Endothelial cell of umbilical vein (primary cell): ENCODE results near the gene SF3B5. TPM values are rescaled to one million over a fixed set of nuclear protein-coding genes. Genes with fewer than 3 reads are reported as not detected.
A peak's percentile ranks its signal among the peaks of the same experiment; 100 is the strongest.

Experiments used
- BruUV-seq: library from RNA; stranded (reverse); fragments of 400-500 nt; replicated peaks from 2 replicates; lab custom pipeline; 2021; lab: Mats Ljungman, UMichigan
- CTCF ChIA-PET: fragments of 300-600, 350-600 bp; sonication (Branson Sonifier 250); formaldehyde crosslinking; loops from one replicate; lab custom pipeline; 2021; ENCODE audit warnings: antibody characterized with exemption, inconsistent platforms; lab: Charles Lee
- POLR2A ChIA-PET: fragments of 300-600, 350-600 bp; sonication (Branson Sonifier 250); formaldehyde crosslinking; loops from one replicate; lab custom pipeline; 2021; ENCODE audit warnings: antibody characterized with exemption, inconsistent platforms; lab: Charles Lee
- DNase-seq: peaks from one replicate; pipeline ENCODE4 v3.0.0-alpha.2; 2011; ENCODE audit warnings: low read depth, low spot score
- FAIRE-seq: peaks from 2 replicates; lab custom pipeline; 2011; peaks lifted over from hg19 to GRCh38; lab: Jason Lieb, UNC
- H2AFZ ChIP-seq: 2 replicates; pipeline ENCODE4 v1.6.0; 2012; ENCODE audit warnings: low read depth, low read length, control low read depth, inconsistent platforms
- H3K27ac ChIP-seq: 2 replicates; pipeline ENCODE4 v1.5.1; 2011; ENCODE audit warnings: low read depth, mild to moderate bottlenecking, control low read depth, low read length, moderate library complexity; ENCODE audit not compliant: insufficient read depth
- H3K27me3 ChIP-seq, 2 experiments: 2 replicates each; pipeline versions ENCODE4 v1.6.0 to v1.6.1; 2011; ENCODE audit warnings: low read length in 2 of 2, mixed read lengths in 1 of 2; ENCODE audit not compliant: control insufficient read depth in 2 of 2, insufficient read depth in 2 of 2
- H3K36me3 ChIP-seq, 2 experiments: 2 replicates in 1 of 2; 3 replicates in 1 of 2; pipeline ENCODE4 v1.5.1; 2011; ENCODE audit warnings: low read length in 2 of 2, mild to moderate bottlenecking in 1 of 2, moderate library complexity in 1 of 2; ENCODE audit not compliant: control insufficient read depth in 2 of 2, insufficient read depth in 2 of 2; ENCODE audit errors: extremely low read depth in 1 of 2
- H3K4me1 ChIP-seq: 3 replicates; pipeline ENCODE4 v1.5.1; 2011; ENCODE audit warnings: mild to moderate bottlenecking, low read length; ENCODE audit not compliant: control insufficient read depth, insufficient read depth; ENCODE audit errors: extremely low read depth
- H3K4me2 ChIP-seq: 2 replicates; pipeline ENCODE4 v1.6.1; 2011; ENCODE audit warnings: low read length, control low read depth, mixed read lengths; ENCODE audit not compliant: insufficient read depth
- H3K4me3 ChIP-seq, 3 experiments: fragments of 200-600 bp in 1 of 3; sonication (generic), shearing (Covaris generic) in 1 of 3; replicated peaks in 1 of 3; 2 replicates each; pipeline ENCODE4 v1.5.1; 2011 to 2016; ENCODE audit warnings: control low read depth in 3 of 3, low read length in 3 of 3, mild to moderate bottlenecking in 2 of 3, inconsistent platforms in 1 of 3, low read depth in 1 of 3, moderate library complexity in 1 of 3; ENCODE audit not compliant: insufficient read depth in 1 of 3
- H3K79me2 ChIP-seq: 2 replicates; pipeline ENCODE4 v1.6.0; 2012; ENCODE audit warnings: low read length, inconsistent platforms; ENCODE audit not compliant: control insufficient read depth, insufficient read depth
- H3K9ac ChIP-seq: replicated peaks from 2 replicates; pipeline ENCODE3; 2011; ENCODE audit warnings: low read length, control low read depth; ENCODE audit not compliant: insufficient read depth; ENCODE audit errors: extremely low read depth
- H3K9me1 ChIP-seq: replicated peaks from 3 replicates; pipeline ENCODE4 v1.6.0; 2011; ENCODE audit warnings: mild to moderate bottlenecking, low read length; ENCODE audit not compliant: control insufficient read depth, insufficient read depth; ENCODE audit errors: extremely low read depth
- H3K9me3 ChIP-seq: replicated peaks from 2 replicates; pipeline ENCODE4 v1.5.1; 2012; ENCODE audit warnings: low read length, inconsistent platforms; ENCODE audit not compliant: control insufficient read depth, insufficient read depth
- H4K20me1 ChIP-seq: replicated peaks from 2 replicates; pipeline ENCODE3; 2011; ENCODE audit warnings: mild to moderate bottlenecking, low read length; ENCODE audit not compliant: control insufficient read depth, insufficient read depth; ENCODE audit errors: extremely low read depth
- CTCF ChIP-seq, 2 donors: IDR thresholded peaks; 1 replicate in 1 of 2; 2 replicates in 1 of 2; pipeline ENCODE4 v1.5.1; 2011; ENCODE audit warnings: low read length in 2 of 2, mild to moderate bottlenecking in 2 of 2, moderate library complexity in 2 of 2, control low read depth in 1 of 2, inconsistent platforms in 1 of 2, low read depth in 1 of 2; ENCODE audit not compliant: insufficient read depth in 1 of 2; ENCODE audit errors: extremely low read depth in 1 of 2
- EZH2 ChIP-seq: IDR thresholded peaks from 2 replicates; pipeline ENCODE4 v1.6.1; 2012; ENCODE audit warnings: borderline replicate concordance, low read depth, mild to moderate bottlenecking, moderate library complexity, low read length, inconsistent platforms; ENCODE audit not compliant: severe bottlenecking
- FOS ChIP-seq: IDR thresholded peaks from 2 replicates; pipeline ENCODE4 v1.6.1; 2011; ENCODE audit warnings: mild to moderate bottlenecking, low read length, moderate library complexity, borderline replicate concordance; ENCODE audit not compliant: insufficient read depth
- GATA2 ChIP-seq: IDR thresholded peaks from 2 replicates; pipeline ENCODE4 v1.7.0; 2011; ENCODE audit warnings: low read depth, mild to moderate bottlenecking, moderate library complexity, mixed read lengths, low read length; ENCODE audit not compliant: insufficient read length, insufficient read depth
- MYC ChIP-seq: IDR thresholded peaks from one replicate; pipeline ENCODE4 v1.6.1; 2011; ENCODE audit warnings: mild to moderate bottlenecking, low read depth, low read length
- POLR2A ChIP-seq: IDR thresholded peaks from 2 replicates; pipeline ENCODE4 v1.6.1; 2012; ENCODE audit warnings: low read depth, mild to moderate bottlenecking, control low read depth, low read length
- dilution Hi-C: fragments of 300-500 bp; cut with MboI; formaldehyde crosslinking; loops from one replicate; pipeline ENCODE4 v1.15.0; 2019; ENCODE audit warnings: low sequenced_read_pairs; ENCODE audit not compliant: extremely low pct_ligation_motif_present
- intact Hi-C: fragments of 100-400 bp; cut with micrococcal nuclease; formaldehyde crosslinking; loops from one replicate; pipeline ENCODE4 v1.10.0; 2022
- polyA plus RNA-seq, 4 experiments: library from polyadenylated mRNA; depleted of rRNA in 3 of 4; stranded (reverse) in 3 of 4; unstranded in 1 of 4; fragments of >200 nt; gene quantifications; 2 replicates each; pipeline versions ENCODE4 v1.2.1 to v1.2.3, GENCODE V29; 2011 to 2012; ENCODE audit warnings: missing spikeins in 1 of 4
- total RNA-seq: library from RNA; stranded (reverse); gene quantifications from 2 replicates; pipeline ENCODE4 v1.2.3, GENCODE V29; 2021

SF3B5 gene
- total and polyA plus RNA-seq, 2 donors (not counting 3 experiments of a cell fraction or from before 2014, with no cell fraction given) = 185 to 540 TPM

- POLR2A ChIA-PET = no interaction called here
- FAIRE-seq (no peak), DNase-seq (peak; percentile 11)
- Histone ChIP-seq H4K20me1 (no peaks in the 10 kb centered on the region), H3K4me3 (peak overlapping the region; percentile 23 to 52 (median 51)), H3K27ac (no peak overlapping the region), H2AFZ (peak overlapping the region; percentile 81), H3K36me3 (no peaks in the 10 kb centered on the region), H3K27me3 (peaks cover 40 to 60% of the 10 kb centered on the region in 2 experiments), H3K9me1 (no peaks in the 10 kb centered on the region), H3K9me3 (no peaks in the 10 kb centered on the region), H3K4me1 (peaks cover 3% of the 10 kb centered on the region), H3K9ac (no peak overlapping the region), H3K4me2 (peak overlapping the region; percentile 78), H3K79me2 (no peaks in the 10 kb centered on the region)
- intact Hi-C loops (loop anchor here (1.0 kb wide), 1 partner anchor 152 kb away; no protein-coding TSS in a partner anchor), dilution Hi-C loops (no loop called here)
- CTCF ChIA-PET = interaction anchor here (0.7 to 1.1 kb wide), 4 partner anchors 10 to 490 kb away, joined by 3 read pairs; no protein-coding TSS in a partner anchor
- BruUV-seq = no TSS peak
- TF ChIP-seq MYC (no peak), EZH2 (peak; percentile 48)
Observed at GRCh38 chr6:144064402-144065212, 30.8 kb downstream of the SF3B5 start.

- FAIRE-seq (no peak), DNase-seq (peak; percentile 29)
- no peaks in the 10 kb centered on the region for H4K20me1 ChIP-seq
- no peak overlapping the region for H3K27ac ChIP-seq
- H3K4me1 ChIP-seq = peaks cover 3% of the 10 kb centered on the region
- intact Hi-C loops (loop anchor here (1.0 kb wide), 1 partner anchor 152 kb away; no protein-coding TSS in a partner anchor), dilution Hi-C loops (no loop called here)
- BruUV-seq = no TSS peak
- no peaks in the 10 kb centered on the region for H3K9me1 ChIP-seq
- H3K4me2 ChIP-seq = peak overlapping the region; percentile 78
- H3K36me3 ChIP-seq = no peaks in the 10 kb centered on the region
- no peak for TF ChIP-seq MYC
- no peak for TF ChIP-seq POLR2A
- TF ChIP-seq CTCF (IDR thresholded peaks at IDR 0.05; ENCODE audit: extremely low read depth in 1 of 2, insufficient read depth in 1 of 2, low read depth in 1 of 2, low read length in 2 of 2) = peak; percentile 7 to 39
- TF ChIP-seq GATA2 = no peak
- TF ChIP-seq EZH2 = peak; percentile 69
- no peak for TF ChIP-seq FOS
- H3K9ac ChIP-seq = no peak overlapping the region
- CTCF ChIA-PET = interaction anchor here (0.7 to 1.0 kb wide), 3 partner anchors 34 to 489 kb away, joined by 3 read pairs; no protein-coding TSS in a partner anchor
- no peaks in the 10 kb centered on the region for H3K9me3 ChIP-seq
- H3K79me2 ChIP-seq = no peaks in the 10 kb centered on the region
- H2AFZ ChIP-seq = peak overlapping the region; percentile 81
- H3K27me3 ChIP-seq = peaks cover 37 to 60% of the 10 kb centered on the region in 2 experiments
- POLR2A ChIA-PET = no interaction called here
- H3K4me3 ChIP-seq = peak overlapping the region; percentile 23 to 52 (median 51)
Observed at GRCh38 chr6:144063744-144064401, 31.5 kb downstream of the SF3B5 start.
